GM21381 (cell line): ENCODE data around the gene TMEM51.

ENCODE experiments used
- ATAC-seq: cut with Tn5 transposase; IDR thresholded peaks from one replicate; pipeline ENCODE4 v1.9.1; 2021; ENCODE audit warnings: mild to moderate bottlenecking, moderate library complexity; ENCODE audit not compliant: unreplicated experiment

TMEM51 gene

GRCh38 chr1:15191770-15192169 lies 38.2 kb downstream of the TMEM51 start:
- ATAC-seq = no peak

GRCh38 chr1:15192916-15193550 lies 39.5 kb downstream of the TMEM51 start:
- no peak for ATAC-seq

- no peak for ATAC-seq
Measured at GRCh38 chr1:15195420-15196052, 42.0 kb downstream of the TMEM51 start.

GRCh38 chr1:15196069-15196468 lies 42.5 kb downstream of the TMEM51 start:
- ATAC-seq = no peak

GRCh38 chr1:15196807-15197530 lies 43.4 kb downstream of the TMEM51 start:
- ATAC-seq = no peak

- ATAC-seq = no peak
Measured at GRCh38 chr1:15197591-15198447, 44.3 kb downstream of the TMEM51 start.

- ATAC-seq = no peak
Measured at GRCh38 chr1:15198684-15199083, 45.1 kb downstream of the TMEM51 start.

GRCh38 chr1:15201221-15201620 lies 47.7 kb downstream of the TMEM51 start:
- no peak for ATAC-seq

GRCh38 chr1:15201849-15202551 lies 48.5 kb downstream of the TMEM51 start:
- no peak for ATAC-seq

GRCh38 chr1:15204931-15205330 lies 51.4 kb downstream of the TMEM51 start:
- ATAC-seq = no peak

GRCh38 chr1:15205586-15206346 lies 52.2 kb downstream of the TMEM51 start:
- ATAC-seq = no peak

- no peak for ATAC-seq
Measured at GRCh38 chr1:15206418-15207030, 53.0 kb downstream of the TMEM51 start.

- no peak for ATAC-seq
Measured at GRCh38 chr1:15207031-15207828, 53.7 kb downstream of the TMEM51 start.

GRCh38 chr1:15207829-15208429 lies 54.4 kb downstream of the TMEM51 start:
- no peak for ATAC-seq

GRCh38 chr1:15210651-15211375 lies 57.3 kb downstream of the TMEM51 start:
- no peak for ATAC-seq

- no peak for ATAC-seq
Measured at GRCh38 chr1:15211424-15211823, 57.9 kb downstream of the TMEM51 start.

GRCh38 chr1:15212216-15212953 lies 58.8 kb downstream of the TMEM51 start:
- ATAC-seq = no peak
